Measurements from ENCODE around the gene MAMDC4. TPM values are rescaled to one million over a fixed set of nuclear protein-coding genes. Genes with fewer than 3 reads are reported as not detected.

Gene MAMDC4
- total and polyA plus RNA-seq, 2 of the 13 experiments (the other 11 are each of a cell fraction or from before 2014, with no cell fraction given) = 6.0 to 6.8 TPM

GRCh38 chr9:136851941-136852663 lies at the start of gene MAMDC4 (continued):
- TF ChIP-seq CSRNP1 (CRISPR knock-in tag; IDR thresholded peaks at IDR 0.05) (no peak; the same call in 1 of the 2 replicates), LCORL (IDR thresholded peaks at IDR 0.05) (no peak), LCORL (CRISPR knock-in tag; IDR thresholded peaks at IDR 0.05) (no peak), ZBTB7A (CRISPR knock-in tag; IDR thresholded peaks at IDR 0.05) (no peak), MXI1 (IDR thresholded peaks at IDR 0.05; ENCODE audit: borderline replicate concordance, low read depth, low read length) (no peak), PRDM4 (CRISPR knock-in tag; IDR thresholded peaks at IDR 0.05; ENCODE audit: borderline replicate concordance) (no peak), CREB3 (CRISPR knock-in tag; IDR thresholded peaks at IDR 0.05) (no peak), ZSCAN21 (CRISPR knock-in tag; IDR thresholded peaks at IDR 0.05; ENCODE audit: borderline replicate concordance) (no peak), PAWR (CRISPR knock-in tag; IDR thresholded peaks at IDR 0.05; ENCODE audit: borderline replicate concordance) (no peak), ZNF570 (CRISPR knock-in tag; IDR thresholded peaks at IDR 0.05; ENCODE audit: borderline replicate concordance) (no peak), ZNF121 (CRISPR knock-in tag; IDR thresholded peaks at IDR 0.05) (no peak), E2F2 (CRISPR knock-in tag; IDR thresholded peaks at IDR 0.05; ENCODE audit: borderline replicate concordance) (no peak), ZNF549 (CRISPR knock-in tag; IDR thresholded peaks at IDR 0.05) (no peak), BRD4 (CRISPR knock-in tag; IDR thresholded peaks at IDR 0.05) (no peak), SOX13 (IDR thresholded peaks at IDR 0.05) (no peak), SOX13 (CRISPR knock-in tag; conservative IDR thresholded peaks at IDR 0.05 in 1 of 2, IDR thresholded peaks at IDR 0.05 in 1 of 2) (no peak), ZNF678 (CRISPR knock-in tag; IDR thresholded peaks at IDR 0.05) (no peak), SMAD9 (CRISPR knock-in tag; IDR thresholded peaks at IDR 0.05) (no peak), FOSL2 (CRISPR knock-in tag; IDR thresholded peaks at IDR 0.05) (no peak), SRSF1 (optimal IDR thresholded peaks at IDR 0.05; ENCODE audit: low read depth, low read length) (no peak), ZNF484 (CRISPR knock-in tag; IDR thresholded peaks at IDR 0.05; ENCODE audit: borderline replicate concordance, low read depth) (no peak), FOSL1 (CRISPR knock-in tag; IDR thresholded peaks at IDR 0.05; ENCODE audit: borderline replicate concordance) (no peak), ZNF329 (CRISPR knock-in tag; IDR thresholded peaks at IDR 0.05; ENCODE audit: low read depth) (no peak), BHLHE40 (IDR thresholded peaks at IDR 0.05; ENCODE audit: low read length) (peak; percentile 38; the same call in 1 of the 2 replicates)
